ENCODE results near the gene TMEM150A. TPM values are rescaled to one million over a fixed set of nuclear protein-coding genes. Genes with fewer than 3 reads are reported as not detected.

Gene TMEM150A
- total RNA-seq, 2 donors from 2014 or later: 23.1 to 24.4 TPM

GRCh38 chr2:85599468-85600234, 2.8 kb downstream of the TMEM150A start:
- DNase-seq (no peak), ATAC-seq (no peak)
- peaks cover 0 to 3% of the 10 kb centered on the region in 2 donors for H3K36me3 ChIP-seq (replicated peaks in 1 of 2; ENCODE audit: insufficient read depth in 1 of 2, low read depth in 2 of 2)
- H3K4me3 ChIP-seq: no peak overlapping the region
- H3K27ac ChIP-seq: peak overlapping the region in 1 of 4 donors; percentile 15
- intact Hi-C loops (cut with DNase I): loop anchor here (10.0 kb wide), 1 partner anchor 45 kb away; no protein-coding TSS in a partner anchor
- no peaks in the 10 kb centered on the region for H3K9me3 ChIP-seq
- TF ChIP-seq CTCF (IDR thresholded peaks at IDR 0.05) (no peak), POLR2A (IDR thresholded peaks at IDR 0.05) (no peak)
- H3K4me1 ChIP-seq: peaks cover 73% of the 10 kb centered on the region
- WGBS, 2 donors: 58 to 62% methylated on average over 10 to 17 of the region's 17 CpGs
- H3K27me3 ChIP-seq: no peaks in the 10 kb centered on the region

- no peaks in the 10 kb centered on the region for H3K27me3 ChIP-seq
Observed at GRCh38 chr2:85598594-85599340, 3.7 kb downstream of the TMEM150A start.

DNA sequence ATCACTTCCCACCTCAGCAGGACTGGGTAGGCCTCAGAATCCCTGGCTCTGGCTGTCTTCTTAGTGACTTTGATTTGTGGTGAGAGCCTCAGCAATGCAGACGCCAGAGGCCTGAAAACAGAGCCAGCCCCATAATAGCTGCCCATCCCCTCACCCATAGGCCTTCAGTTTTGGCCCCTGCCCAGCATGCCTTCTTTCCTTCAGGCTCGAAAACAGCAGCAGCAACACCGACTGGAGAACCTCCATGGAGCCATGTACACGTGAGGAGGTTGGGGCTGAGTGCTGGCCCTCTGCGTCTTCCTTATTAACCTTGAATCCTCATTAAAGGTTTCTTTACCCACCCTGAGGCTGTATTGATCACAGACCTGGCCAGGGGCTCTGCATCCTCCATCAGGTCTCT, 5.3 kb downstream of the TMEM150A start:
- no peak overlapping the region for H3K4me3 ChIP-seq
- intact Hi-C loops (cut with DNase I): no loop called here
- H3K4me1 ChIP-seq: peaks cover 83% of the 10 kb centered on the region
- peaks cover 0 to 3% of the 10 kb centered on the region in 2 donors for H3K36me3 ChIP-seq (replicated peaks in 1 of 2; ENCODE audit: insufficient read depth in 1 of 2, low read depth in 2 of 2)
- DNase-seq (no peak), ATAC-seq (no peak)
- no peaks in the 10 kb centered on the region for H3K27me3 ChIP-seq
- WGBS, 2 donors: 73 to 82% methylated on average over 4 to 5 of the region's 5 CpGs
- H3K27ac ChIP-seq: no peak overlapping the region
- no peaks in the 10 kb centered on the region for H3K9me3 ChIP-seq
- no peak for TF ChIP-seq CTCF (IDR thresholded peaks at IDR 0.05)
- no peak for TF ChIP-seq POLR2A (IDR thresholded peaks at IDR 0.05)

More at GRCh38 chr2:85598594-85599340, 3.7 kb downstream of the TMEM150A start:
- DNase-seq (no peak), ATAC-seq (no peak)
- H3K27ac ChIP-seq: peak overlapping the region in 1 of 4 donors; percentile 25
- H3K36me3 ChIP-seq (replicated peaks in 1 of 2; ENCODE audit: insufficient read depth in 1 of 2, low read depth in 2 of 2): peaks cover 0 to 3% of the 10 kb centered on the region in 2 donors
- peaks cover 73% of the 10 kb centered on the region for H3K4me1 ChIP-seq
- H3K9me3 ChIP-seq: no peaks in the 10 kb centered on the region
- 68 to 71% methylated on average over 14 of the region's 14 CpGs for WGBS, 2 donors
- no peak for TF ChIP-seq POLR2A (IDR thresholded peaks at IDR 0.05)
- TF ChIP-seq CTCF (IDR thresholded peaks at IDR 0.05): no peak
- intact Hi-C loops (cut with DNase I): no loop called here
- H3K4me3 ChIP-seq: no peak overlapping the region

GRCh38 chr2:85596486-85597143, 5.9 kb downstream of the TMEM150A start:
- ATAC-seq: no peak
- Histone ChIP-seq H3K9me3 (no peaks in the 10 kb centered on the region), H3K36me3 (replicated peaks in 1 of 2; ENCODE audit: insufficient read depth in 1 of 2, low read depth in 2 of 2) (peaks cover 0 to 3% of the 10 kb centered on the region in 2 donors), H3K4me1 (peaks cover 81% of the 10 kb centered on the region), H3K27me3 (no peaks in the 10 kb centered on the region), H3K27ac (peak overlapping the region in 3 of 4 donors; percentile 62 to 94 (median 85)), H3K4me3 (peak overlapping the region in 1 of 2 donors; percentile 35)
- DNase-seq: no peak
- 42 to 89% methylated on average over 1 to 3 of the region's 3 CpGs for WGBS, 2 donors
- intact Hi-C loops (cut with DNase I): no loop called here
- TF ChIP-seq POLR2A (IDR thresholded peaks at IDR 0.05): no peak

GRCh38 chr2:85596026-85596333, 6.5 kb downstream of the TMEM150A start:
- intact Hi-C loops (cut with DNase I): no loop called here
- ATAC-seq: no peak
- H3K27ac ChIP-seq: peak overlapping the region; percentile 62 to 94 (median 82)

More at GRCh38 chr2:85596026-85596333, 6.5 kb downstream of the TMEM150A start:
- peak overlapping the region; percentile 35 to 44 for H3K4me3 ChIP-seq
- H3K36me3 ChIP-seq (replicated peaks in 1 of 2; ENCODE audit: insufficient read depth in 1 of 2, low read depth in 2 of 2): peaks cover 0 to 3% of the 10 kb centered on the region in 2 donors
- TF ChIP-seq POLR2A (IDR thresholded peaks at IDR 0.05): no peak
- no peak for TF ChIP-seq CTCF (IDR thresholded peaks at IDR 0.05)
- WGBS, 2 donors: 3 to 5% methylated on average over 10 of the region's 10 CpGs
- H3K4me1 ChIP-seq: peaks cover 81% of the 10 kb centered on the region
- no peak for DNase-seq
- H3K9me3 ChIP-seq: no peaks in the 10 kb centered on the region
- H3K27me3 ChIP-seq: no peaks in the 10 kb centered on the region

Data from body of pancreas (tissue), 4 donors.